HepG2 (cell line): ENCODE measurements around the gene STX5. TPM values are rescaled to one million over a fixed set of nuclear protein-coding genes. Genes with fewer than 3 reads are reported as not detected.

Experiments
- ARNTL ChIP-seq: sonication (generic); formaldehyde crosslinking; IDR thresholded peaks from 2 replicates; pipeline ENCODE4 v1.4.0; 2020; ENCODE audit warnings: mild to moderate bottlenecking, missing genetic modification reagents
- ELF4 ChIP-seq: sonication (generic); formaldehyde crosslinking; IDR thresholded peaks from 2 replicates; pipeline ENCODE4 v1.5.0; 2020; ENCODE audit warnings: missing genetic modification reagents, mild to moderate bottlenecking, moderate library complexity, borderline replicate concordance
- FOXJ3 ChIP-seq: sonication (generic); formaldehyde crosslinking; IDR thresholded peaks from 2 replicates; pipeline ENCODE4 v1.4.0; 2020; ENCODE audit warnings: missing genetic modification reagents, mild to moderate bottlenecking, borderline replicate concordance
- FOXP1 ChIP-seq, 2 experiments: fragments of 450-650 bp in 1 of 2; IDR thresholded peaks; 2 replicates each; pipeline ENCODE4 v1.6.1; 2017 to 2018; ENCODE audit warnings: antibody characterized with exemption in 1 of 2
- GATAD1 ChIP-seq: IDR thresholded peaks from 2 replicates; pipeline ENCODE4 v1.6.1; 2016; ENCODE audit warnings: missing genetic modification reagents, missing compliant biosample characterization
- HMG20B ChIP-seq: conservative IDR thresholded peaks from 2 replicates; pipeline ENCODE4 v1.6.1; 2016; ENCODE audit warnings: missing genetic modification reagents, missing compliant biosample characterization
- KLF11 ChIP-seq: IDR thresholded peaks from 2 replicates; pipeline ENCODE4 v1.6.1; 2016; ENCODE audit warnings: missing compliant biosample characterization
- NFE2L2 ChIP-seq: fragments of 150-350 bp; IDR thresholded peaks from 2 replicates; pipeline ENCODE4 v1.6.1; 2014; ENCODE audit warnings: low read length
- ZBTB43 ChIP-seq: sonication (generic); formaldehyde crosslinking; conservative IDR thresholded peaks from 2 replicates; pipeline ENCODE4 v1.4.0; 2020; ENCODE audit warnings: missing genetic modification reagents
- ZNF234 ChIP-seq: sonication (generic); formaldehyde crosslinking; conservative IDR thresholded peaks from 2 replicates; pipeline ENCODE4 v1.5.1; 2020; ENCODE audit warnings: mild to moderate bottlenecking, missing genetic modification reagents
- ZNF570 ChIP-seq: sonication (generic); formaldehyde crosslinking; IDR thresholded peaks from 2 replicates; pipeline ENCODE4 v1.4.0; 2020; ENCODE audit warnings: mild to moderate bottlenecking, missing genetic modification reagents, borderline replicate concordance
- polyA plus RNA-seq, 8 experiments: library from polyadenylated mRNA; depleted of rRNA in 3 of 8; stranded (reverse) in 7 of 8; unstranded in 1 of 8; fragments of >200 nt; fragmentation: Illumina TruSeq in 4 of 8; extraction: Trizol in 4 of 8; gene quantifications; 2 replicates each; pipeline versions ENCODE4 v1.2.1 to v1.2.3, GENCODE V29; 2011 to 2016; ENCODE audit warnings: low read depth in 4 of 8, missing spikeins in 1 of 8, mixed read lengths in 1 of 8; ENCODE audit not compliant: insufficient read depth in 1 of 8
- total RNA-seq, 5 experiments: library from RNA; depleted of rRNA; stranded (reverse); fragments of >200 nt; fragmentation: Illumina TruSeq; extraction: Trizol; gene quantifications; 2 replicates each; pipeline ENCODE4 v1.2.3, GENCODE V29; 2016; ENCODE audit warnings: low read depth in 1 of 5
- TF ChIP-seq, protein P1 (sequence below): sonication (generic); formaldehyde crosslinking; IDR thresholded peaks from 2 replicates; pipeline ENCODE4 v1.5.0; 2020; ENCODE audit warnings: mild to moderate bottlenecking, missing genetic modification reagents
- TF ChIP-seq, protein P2 (sequence below): sonication (generic); formaldehyde crosslinking; IDR thresholded peaks from 2 replicates; pipeline ENCODE4 v1.4.0; 2020; ENCODE audit warnings: missing genetic modification reagents
- TF ChIP-seq, protein P3 (sequence below): sonication (generic); formaldehyde crosslinking; conservative IDR thresholded peaks from 2 replicates; pipeline ENCODE4 v1.4.0; 2020; ENCODE audit warnings: missing genetic modification reagents
- TF ChIP-seq, protein P4 (sequence below): sonication (generic); formaldehyde crosslinking; IDR thresholded peaks from 2 replicates; pipeline ENCODE4 v1.5.0; 2020; ENCODE audit warnings: missing genetic modification reagents
- TF ChIP-seq, protein P5 (sequence below): sonication (generic); formaldehyde crosslinking; IDR thresholded peaks from 2 replicates; pipeline ENCODE4 v1.4.0; 2020; ENCODE audit warnings: mild to moderate bottlenecking, low read depth, missing genetic modification reagents

The STX5 gene
- total and polyA plus RNA-seq, 2 of the 13 experiments (the other 11 are each of a cell fraction or from before 2014, with no cell fraction given): 26.9 to 30.0 TPM

- TF ChIP-seq, protein P1, sequence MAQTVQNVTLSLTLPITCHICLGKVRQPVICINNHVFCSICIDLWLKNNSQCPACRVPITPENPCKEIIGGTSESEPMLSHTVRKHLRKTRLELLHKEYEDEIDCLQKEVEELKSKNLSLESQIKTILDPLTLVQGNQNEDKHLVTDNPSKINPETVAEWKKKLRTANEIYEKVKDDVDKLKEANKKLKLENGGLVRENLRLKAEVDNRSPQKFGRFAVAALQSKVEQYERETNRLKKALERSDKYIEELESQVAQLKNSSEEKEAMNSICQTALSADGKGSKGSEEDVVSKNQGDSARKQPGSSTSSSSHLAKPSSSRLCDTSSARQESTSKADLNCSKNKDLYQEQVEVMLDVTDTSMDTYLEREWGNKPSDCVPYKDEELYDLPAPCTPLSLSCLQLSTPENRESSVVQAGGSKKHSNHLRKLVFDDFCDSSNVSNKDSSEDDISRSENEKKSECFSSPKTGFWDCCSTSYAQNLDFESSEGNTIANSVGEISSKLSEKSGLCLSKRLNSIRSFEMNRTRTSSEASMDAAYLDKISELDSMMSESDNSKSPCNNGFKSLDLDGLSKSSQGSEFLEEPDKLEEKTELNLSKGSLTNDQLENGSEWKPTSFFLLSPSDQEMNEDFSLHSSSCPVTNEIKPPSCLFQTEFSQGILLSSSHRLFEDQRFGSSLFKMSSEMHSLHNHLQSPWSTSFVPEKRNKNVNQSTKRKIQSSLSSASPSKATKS: no peak
- no peak for TF ChIP-seq ELF4 (CRISPR knock-in tag)
- no peak for TF ChIP-seq ZBTB43 (CRISPR knock-in tag)
- no peak for TF ChIP-seq FOXP1 (IDR thresholded peaks at IDR 0.05)
- TF ChIP-seq FOXP1 (CRISPR knock-in tag; IDR thresholded peaks at IDR 0.05): peak; percentile 51; the same call in 1 of the 2 replicates
- TF ChIP-seq, protein P2, sequence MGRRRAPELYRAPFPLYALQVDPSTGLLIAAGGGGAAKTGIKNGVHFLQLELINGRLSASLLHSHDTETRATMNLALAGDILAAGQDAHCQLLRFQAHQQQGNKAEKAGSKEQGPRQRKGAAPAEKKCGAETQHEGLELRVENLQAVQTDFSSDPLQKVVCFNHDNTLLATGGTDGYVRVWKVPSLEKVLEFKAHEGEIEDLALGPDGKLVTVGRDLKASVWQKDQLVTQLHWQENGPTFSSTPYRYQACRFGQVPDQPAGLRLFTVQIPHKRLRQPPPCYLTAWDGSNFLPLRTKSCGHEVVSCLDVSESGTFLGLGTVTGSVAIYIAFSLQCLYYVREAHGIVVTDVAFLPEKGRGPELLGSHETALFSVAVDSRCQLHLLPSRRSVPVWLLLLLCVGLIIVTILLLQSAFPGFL: 0 out of 2 replicates have a peak, but pooled peaks have one; percentile 22
- no peak for TF ChIP-seq NFE2L2
- 0 out of 2 replicates have a peak, but pooled peaks have one; percentile 45 for TF ChIP-seq ZNF234 (CRISPR knock-in tag)
- no peak for TF ChIP-seq FOXJ3 (CRISPR knock-in tag)
- peak; percentile 85; the same call in 1 of the 2 replicates for TF ChIP-seq KLF11
- no peak for TF ChIP-seq ARNTL
- TF ChIP-seq ZNF570 (CRISPR knock-in tag): no peak
- TF ChIP-seq HMG20B (CRISPR knock-in tag): no peak
- TF ChIP-seq, protein P3, sequence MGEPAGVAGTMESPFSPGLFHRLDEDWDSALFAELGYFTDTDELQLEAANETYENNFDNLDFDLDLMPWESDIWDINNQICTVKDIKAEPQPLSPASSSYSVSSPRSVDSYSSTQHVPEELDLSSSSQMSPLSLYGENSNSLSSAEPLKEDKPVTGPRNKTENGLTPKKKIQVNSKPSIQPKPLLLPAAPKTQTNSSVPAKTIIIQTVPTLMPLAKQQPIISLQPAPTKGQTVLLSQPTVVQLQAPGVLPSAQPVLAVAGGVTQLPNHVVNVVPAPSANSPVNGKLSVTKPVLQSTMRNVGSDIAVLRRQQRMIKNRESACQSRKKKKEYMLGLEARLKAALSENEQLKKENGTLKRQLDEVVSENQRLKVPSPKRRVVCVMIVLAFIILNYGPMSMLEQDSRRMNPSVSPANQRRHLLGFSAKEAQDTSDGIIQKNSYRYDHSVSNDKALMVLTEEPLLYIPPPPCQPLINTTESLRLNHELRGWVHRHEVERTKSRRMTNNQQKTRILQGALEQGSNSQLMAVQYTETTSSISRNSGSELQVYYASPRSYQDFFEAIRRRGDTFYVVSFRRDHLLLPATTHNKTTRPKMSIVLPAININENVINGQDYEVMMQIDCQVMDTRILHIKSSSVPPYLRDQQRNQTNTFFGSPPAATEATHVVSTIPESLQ (CRISPR knock-in tag): peak; percentile 88
- TF ChIP-seq, protein P4, sequence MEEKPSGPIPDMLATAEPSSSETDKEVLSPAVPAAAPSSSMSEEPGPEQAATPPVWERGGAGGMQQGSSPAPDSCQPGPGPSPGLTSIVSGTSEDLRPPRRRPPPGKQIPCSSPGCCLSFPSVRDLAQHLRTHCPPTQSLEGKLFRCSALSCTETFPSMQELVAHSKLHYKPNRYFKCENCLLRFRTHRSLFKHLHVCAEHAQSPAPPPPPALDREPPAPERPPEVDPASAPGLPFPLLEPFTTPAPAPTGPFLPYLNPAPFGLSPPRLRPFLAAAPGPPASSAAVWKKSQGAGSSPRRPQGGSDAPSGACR (CRISPR knock-in tag): no peak; the same call in 1 of the 2 replicates
- TF ChIP-seq, protein P5, sequence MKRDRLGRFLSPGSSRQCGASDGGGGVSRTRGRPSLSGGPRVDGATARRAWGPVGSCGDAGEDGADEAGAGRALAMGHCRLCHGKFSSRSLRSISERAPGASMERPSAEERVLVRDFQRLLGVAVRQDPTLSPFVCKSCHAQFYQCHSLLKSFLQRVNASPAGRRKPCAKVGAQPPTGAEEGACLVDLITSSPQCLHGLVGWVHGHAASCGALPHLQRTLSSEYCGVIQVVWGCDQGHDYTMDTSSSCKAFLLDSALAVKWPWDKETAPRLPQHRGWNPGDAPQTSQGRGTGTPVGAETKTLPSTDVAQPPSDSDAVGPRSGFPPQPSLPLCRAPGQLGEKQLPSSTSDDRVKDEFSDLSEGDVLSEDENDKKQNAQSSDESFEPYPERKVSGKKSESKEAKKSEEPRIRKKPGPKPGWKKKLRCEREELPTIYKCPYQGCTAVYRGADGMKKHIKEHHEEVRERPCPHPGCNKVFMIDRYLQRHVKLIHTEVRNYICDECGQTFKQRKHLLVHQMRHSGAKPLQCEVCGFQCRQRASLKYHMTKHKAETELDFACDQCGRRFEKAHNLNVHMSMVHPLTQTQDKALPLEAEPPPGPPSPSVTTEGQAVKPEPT: no peak; the same call in none of the 2 replicates
- peak; percentile 100 for TF ChIP-seq GATAD1 (CRISPR knock-in tag)
These were observed 7.4 kb upstream of the STX5 start, which contains the start of gene WDR74 (continued) for GRCh38 chr11:62839050-62839945.
